ENCODE results near the gene DNAJC25.

- TF ChIP-seq POLR2A (IDR thresholded peaks at IDR 0.05; ENCODE audit: low read length): no peak
- no peak for TF ChIP-seq GATA1 (IDR thresholded peaks at IDR 0.05; ENCODE audit: low read depth, low read length)
These were observed 17.6 kb upstream of the DNAJC25 start for GRCh38 chr9:111613436-111614040.

Data from erythroblast (primary cell).